Breast epithelium (tissue), 3 donors: Measurements from ENCODE around the gene HPCAL1.

Experiments used
- POLR2A ChIP-seq: fragments of 450-650 bp; IDR thresholded peaks from one replicate; pipeline ENCODE4 v1.6.1; 2016; ENCODE audit warnings: antibody characterized with exemption, mild to moderate bottlenecking, moderate library complexity
- POLR2AphosphoS5 ChIP-seq, 3 donors: sonication (generic); formaldehyde crosslinking; IDR thresholded peaks; one replicate each; pipeline ENCODE4 v1.6.1; 2017; ENCODE audit warnings: antibody characterized with exemption in 3 of 3
- TF ChIP-seq, protein P1 (sequence below), 3 donors: fragments of 450-650 bp; IDR thresholded peaks; one replicate each; pipeline ENCODE4 v1.5.1; 2016 to 2017; ENCODE audit warnings: antibody characterized with exemption in 3 of 3, mild to moderate bottlenecking in 3 of 3, moderate library complexity in 3 of 3

DNA sequence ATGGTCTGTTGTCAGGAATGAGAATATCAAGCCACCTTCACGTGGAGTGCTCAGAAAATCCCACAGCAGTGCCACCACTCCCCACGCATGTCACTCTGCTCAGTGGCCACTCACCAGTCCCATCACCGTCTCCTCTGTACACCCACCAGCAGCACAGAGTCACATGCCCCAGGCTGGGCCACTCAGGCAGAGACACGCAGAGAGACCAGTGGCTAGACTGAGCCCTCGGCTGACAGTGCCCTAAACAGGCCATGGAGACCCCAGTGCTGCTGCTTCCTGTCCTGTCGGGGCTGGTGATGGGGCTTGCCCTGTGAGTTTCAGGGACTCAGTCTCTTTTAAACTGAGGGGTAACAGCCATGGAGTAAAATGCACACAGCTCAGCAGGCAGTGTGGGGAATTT is 119.5 kb downstream of the HPCAL1 start:
- TF ChIP-seq, protein P1, sequence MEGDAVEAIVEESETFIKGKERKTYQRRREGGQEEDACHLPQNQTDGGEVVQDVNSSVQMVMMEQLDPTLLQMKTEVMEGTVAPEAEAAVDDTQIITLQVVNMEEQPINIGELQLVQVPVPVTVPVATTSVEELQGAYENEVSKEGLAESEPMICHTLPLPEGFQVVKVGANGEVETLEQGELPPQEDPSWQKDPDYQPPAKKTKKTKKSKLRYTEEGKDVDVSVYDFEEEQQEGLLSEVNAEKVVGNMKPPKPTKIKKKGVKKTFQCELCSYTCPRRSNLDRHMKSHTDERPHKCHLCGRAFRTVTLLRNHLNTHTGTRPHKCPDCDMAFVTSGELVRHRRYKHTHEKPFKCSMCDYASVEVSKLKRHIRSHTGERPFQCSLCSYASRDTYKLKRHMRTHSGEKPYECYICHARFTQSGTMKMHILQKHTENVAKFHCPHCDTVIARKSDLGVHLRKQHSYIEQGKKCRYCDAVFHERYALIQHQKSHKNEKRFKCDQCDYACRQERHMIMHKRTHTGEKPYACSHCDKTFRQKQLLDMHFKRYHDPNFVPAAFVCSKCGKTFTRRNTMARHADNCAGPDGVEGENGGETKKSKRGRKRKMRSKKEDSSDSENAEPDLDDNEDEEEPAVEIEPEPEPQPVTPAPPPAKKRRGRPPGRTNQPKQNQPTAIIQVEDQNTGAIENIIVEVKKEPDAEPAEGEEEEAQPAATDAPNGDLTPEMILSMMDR (IDR thresholded peaks at IDR 0.05): no peak
- TF ChIP-seq POLR2A: no peak
- TF ChIP-seq POLR2AphosphoS5 (IDR thresholded peaks at IDR 0.05): no peak
